Progenitor cell of endocrine pancreas (in vitro differentiated cells): ENCODE results near the gene SAMD4B. TPM values are rescaled to one million over a fixed set of nuclear protein-coding genes. Genes with fewer than 3 reads are reported as not detected.

ENCODE experiments used
- DNase-seq: peaks from one replicate; pipeline ENCODE4 v3.0.0; 2021; ENCODE audit warnings: low spot score; ENCODE audit not compliant: unreplicated experiment
- H3K27ac Mint-ChIP-seq: 2 replicates; pipeline ENCODE4 v1.8.0; 2021; ENCODE audit warnings: mild to moderate bottlenecking, moderate library complexity, mixed read lengths
- H3K27me3 Mint-ChIP-seq: 2 replicates; pipeline ENCODE4 v1.8.0; 2021; ENCODE audit warnings: mixed read lengths
- H3K36me3 Mint-ChIP-seq: 2 replicates; pipeline ENCODE4 v1.8.0; 2022; ENCODE audit warnings: mixed read lengths; ENCODE audit not compliant: insufficient read depth
- H3K4me1 Mint-ChIP-seq: 2 replicates; pipeline ENCODE4 v1.8.0; 2021; ENCODE audit warnings: low read depth, mixed read lengths
- H3K4me3 Mint-ChIP-seq: 2 replicates; pipeline ENCODE4 v1.8.0; 2021; ENCODE audit warnings: low read depth, mild to moderate bottlenecking, moderate library complexity, mixed read lengths
- H3K9me3 Mint-ChIP-seq: 2 replicates; pipeline ENCODE4 v1.8.0; 2021; ENCODE audit warnings: low read depth, mixed read lengths
- total RNA-seq: library from RNA; stranded (reverse); gene quantifications from 2 replicates; pipeline ENCODE4 v1.2.1, GENCODE V29; 2021
- TF ChIP-seq, protein P1 (sequence below): fragments of 200-600 bp; sonication (generic); IDR thresholded peaks from one replicate; pipeline ENCODE4 v1.5.0; 2021; ENCODE audit warnings: antibody characterized with exemption, mild to moderate bottlenecking; ENCODE audit not compliant: unreplicated experiment

The SAMD4B gene
- total RNA-seq, 1 donor from 2014 or later: 152 TPM

DNA sequence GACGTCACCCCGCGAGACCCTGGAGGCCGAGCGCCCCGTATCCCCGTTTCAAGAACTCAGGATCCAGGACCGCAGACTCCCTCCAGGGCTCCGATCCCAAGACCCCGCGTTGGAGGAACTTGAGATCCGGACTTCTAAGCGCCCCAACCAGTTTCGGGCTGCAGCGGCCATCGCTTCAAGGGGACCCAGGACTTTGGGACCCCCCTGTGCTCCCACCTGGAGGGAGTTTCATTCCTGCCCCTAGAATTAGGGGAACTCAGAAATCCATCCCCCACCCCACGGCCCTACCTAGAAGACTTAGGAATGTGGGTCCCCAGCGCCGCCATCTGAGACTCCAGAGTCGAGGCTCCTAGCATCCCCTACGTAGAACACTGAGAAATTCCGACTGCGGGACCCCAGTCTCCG lies 70.6 kb downstream of the SAMD4B start:
- peak overlapping the region; percentile 98 for H3K4me3 Mint-ChIP-seq
- H3K36me3 Mint-ChIP-seq: peaks cover 6% of the 10 kb centered on the region
- H3K27me3 Mint-ChIP-seq: no peaks in the 10 kb centered on the region
- TF ChIP-seq, protein P1, sequence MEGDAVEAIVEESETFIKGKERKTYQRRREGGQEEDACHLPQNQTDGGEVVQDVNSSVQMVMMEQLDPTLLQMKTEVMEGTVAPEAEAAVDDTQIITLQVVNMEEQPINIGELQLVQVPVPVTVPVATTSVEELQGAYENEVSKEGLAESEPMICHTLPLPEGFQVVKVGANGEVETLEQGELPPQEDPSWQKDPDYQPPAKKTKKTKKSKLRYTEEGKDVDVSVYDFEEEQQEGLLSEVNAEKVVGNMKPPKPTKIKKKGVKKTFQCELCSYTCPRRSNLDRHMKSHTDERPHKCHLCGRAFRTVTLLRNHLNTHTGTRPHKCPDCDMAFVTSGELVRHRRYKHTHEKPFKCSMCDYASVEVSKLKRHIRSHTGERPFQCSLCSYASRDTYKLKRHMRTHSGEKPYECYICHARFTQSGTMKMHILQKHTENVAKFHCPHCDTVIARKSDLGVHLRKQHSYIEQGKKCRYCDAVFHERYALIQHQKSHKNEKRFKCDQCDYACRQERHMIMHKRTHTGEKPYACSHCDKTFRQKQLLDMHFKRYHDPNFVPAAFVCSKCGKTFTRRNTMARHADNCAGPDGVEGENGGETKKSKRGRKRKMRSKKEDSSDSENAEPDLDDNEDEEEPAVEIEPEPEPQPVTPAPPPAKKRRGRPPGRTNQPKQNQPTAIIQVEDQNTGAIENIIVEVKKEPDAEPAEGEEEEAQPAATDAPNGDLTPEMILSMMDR: peak; percentile 6
- H3K4me1 Mint-ChIP-seq: peaks cover 43% of the 10 kb centered on the region
- H3K9me3 Mint-ChIP-seq: no peaks in the 10 kb centered on the region
- no peak for DNase-seq
- H3K27ac Mint-ChIP-seq: peak overlapping the region; percentile 96

DNA sequence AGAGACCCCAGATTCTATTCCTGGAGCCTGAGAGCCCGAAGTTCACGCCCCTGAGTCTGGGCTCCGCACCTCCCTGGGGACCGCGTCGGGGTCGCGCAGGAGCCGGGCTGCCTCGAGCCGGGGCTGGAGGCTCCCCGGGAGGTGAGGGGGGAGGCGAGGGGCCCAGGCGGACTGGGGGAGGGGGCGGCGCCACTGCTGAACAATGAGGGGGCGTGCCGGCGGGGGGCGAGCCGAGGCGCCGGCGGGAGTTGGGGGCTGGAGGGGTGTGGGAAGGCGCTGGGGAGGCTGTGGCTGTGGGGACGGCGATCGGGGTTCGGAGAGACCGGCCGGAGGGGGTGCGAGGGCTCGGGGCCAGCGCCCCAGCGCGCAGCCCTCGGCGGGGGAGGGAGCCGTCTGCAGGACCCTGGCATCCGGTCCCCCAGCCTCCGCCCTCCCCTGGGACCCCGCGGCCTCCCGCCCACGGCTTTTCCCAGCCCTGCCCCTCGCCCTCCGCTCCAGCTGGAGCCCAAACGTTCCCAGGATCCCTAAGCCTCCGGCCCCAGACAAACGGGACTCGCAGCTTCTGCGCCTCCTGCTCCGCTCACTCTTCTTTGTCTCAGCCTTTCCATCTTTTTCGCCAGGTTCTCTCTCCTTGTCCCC lies 71.2 kb downstream of the SAMD4B start:
- TF ChIP-seq, protein P1: no peak
- peak; percentile 62 for DNase-seq
- Mint-ChIP-seq H3K9me3 (no peaks in the 10 kb centered on the region), H3K4me3 (peak overlapping the region; percentile 98), H3K27me3 (no peaks in the 10 kb centered on the region), H3K36me3 (peaks cover 6% of the 10 kb centered on the region), H3K4me1 (peaks cover 43% of the 10 kb centered on the region), H3K27ac (peak overlapping the region; percentile 99)

DNA sequence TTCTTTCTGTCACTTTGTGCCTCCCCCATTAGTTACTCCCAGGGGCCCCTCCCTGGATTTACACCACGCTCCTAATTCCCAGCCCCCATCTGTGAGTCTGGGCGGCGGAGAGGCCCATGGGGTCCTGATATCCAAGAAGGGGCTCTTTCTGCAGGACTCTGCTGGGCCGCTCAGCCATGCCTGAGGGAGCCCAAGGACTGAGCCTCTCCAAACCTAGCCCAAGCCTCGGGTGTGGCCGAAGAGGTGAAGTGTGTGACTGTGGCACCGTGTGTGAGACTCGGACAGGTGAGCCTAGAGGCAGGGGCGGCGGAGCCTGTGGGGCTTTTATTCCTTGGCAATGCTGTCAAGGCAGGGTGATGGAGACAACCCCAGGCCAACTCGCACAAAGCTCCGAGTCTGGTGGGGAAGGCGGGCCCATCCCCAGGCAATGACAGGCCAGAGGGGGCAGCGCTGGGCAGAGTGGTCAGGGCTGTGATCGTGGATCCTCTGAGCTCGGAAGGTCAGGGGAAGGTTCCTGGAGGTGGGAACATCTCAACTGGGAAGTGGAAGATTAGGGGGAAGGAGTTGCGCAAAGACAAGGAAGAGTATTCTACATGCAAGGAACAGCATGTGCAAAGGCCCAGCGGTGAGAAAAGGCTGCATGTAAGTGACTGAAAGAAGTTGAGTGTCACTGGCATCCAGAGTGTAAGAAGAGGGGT lies 71.8 kb downstream of the SAMD4B start:
- peaks cover 2% of the 10 kb centered on the region for H3K36me3 Mint-ChIP-seq
- no peaks in the 10 kb centered on the region for H3K9me3 Mint-ChIP-seq
- peak overlapping the region; percentile 98 for H3K4me3 Mint-ChIP-seq
- H3K4me1 Mint-ChIP-seq: peaks cover 38% of the 10 kb centered on the region
- TF ChIP-seq, protein P1: peak; percentile 9
- H3K27me3 Mint-ChIP-seq: no peaks in the 10 kb centered on the region
- no peak for DNase-seq
- H3K27ac Mint-ChIP-seq: peak overlapping the region; percentile 99

DNA sequence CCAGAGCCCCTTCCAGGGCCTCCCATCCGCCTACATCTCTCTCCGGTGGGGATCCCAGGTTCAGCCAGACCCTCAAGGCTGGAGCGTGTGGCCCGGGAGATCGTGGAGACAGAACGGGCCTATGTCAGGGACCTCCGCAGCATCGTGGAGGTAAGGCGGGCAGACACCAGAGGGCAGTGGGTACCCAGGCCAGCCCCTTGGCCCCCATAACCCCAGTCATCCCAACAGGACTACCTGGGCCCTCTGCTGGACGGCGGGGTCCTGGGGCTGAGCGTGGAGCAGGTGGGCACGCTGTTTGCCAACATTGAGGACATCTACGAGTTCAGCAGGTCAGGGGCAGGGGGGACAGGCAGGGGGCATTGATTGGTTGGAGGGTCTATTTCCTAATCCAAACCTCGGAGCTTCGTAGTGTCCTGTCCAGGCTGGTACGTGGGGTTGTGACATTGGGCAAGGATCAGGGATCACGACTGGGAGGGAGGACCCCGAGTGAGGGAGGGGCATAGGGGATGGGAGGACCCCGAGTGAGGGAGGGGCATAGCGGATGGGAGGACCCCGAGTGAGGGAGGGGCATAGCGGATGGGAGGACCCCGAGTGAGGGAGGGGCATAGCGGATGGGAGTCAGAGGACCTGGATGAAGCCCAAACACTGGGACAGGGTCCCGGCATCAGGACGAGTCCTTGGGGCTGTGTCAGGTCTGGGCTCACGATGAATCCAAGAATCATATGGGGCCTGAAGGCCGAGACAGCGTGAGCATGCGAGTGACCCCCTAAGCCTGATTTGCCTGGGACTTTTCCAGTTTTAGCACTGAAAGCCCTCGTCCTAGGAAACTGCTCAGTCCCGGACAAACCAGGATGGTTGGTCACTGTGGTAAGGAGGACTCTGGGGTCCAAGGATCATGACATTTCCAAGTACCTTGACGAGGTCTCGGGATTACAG lies 73.2 kb downstream of the SAMD4B start:
- H3K27ac Mint-ChIP-seq: no peak overlapping the region
- no peaks in the 10 kb centered on the region for H3K27me3 Mint-ChIP-seq
- H3K36me3 Mint-ChIP-seq: peaks cover 4% of the 10 kb centered on the region
- H3K4me3 Mint-ChIP-seq: peak overlapping the region; percentile 50
- TF ChIP-seq, protein P1: no peak
- H3K4me1 Mint-ChIP-seq: peaks cover 33% of the 10 kb centered on the region
- H3K9me3 Mint-ChIP-seq: no peaks in the 10 kb centered on the region
- no peak for DNase-seq
